Measurements from ENCODE around the gene ACO2. TPM values are rescaled to one million over a fixed set of nuclear protein-coding genes. Genes with fewer than 3 reads are reported as not detected.

Gene ACO2
- total RNA-seq, 1 donor from 2014 or later: 103 TPM

DNA sequence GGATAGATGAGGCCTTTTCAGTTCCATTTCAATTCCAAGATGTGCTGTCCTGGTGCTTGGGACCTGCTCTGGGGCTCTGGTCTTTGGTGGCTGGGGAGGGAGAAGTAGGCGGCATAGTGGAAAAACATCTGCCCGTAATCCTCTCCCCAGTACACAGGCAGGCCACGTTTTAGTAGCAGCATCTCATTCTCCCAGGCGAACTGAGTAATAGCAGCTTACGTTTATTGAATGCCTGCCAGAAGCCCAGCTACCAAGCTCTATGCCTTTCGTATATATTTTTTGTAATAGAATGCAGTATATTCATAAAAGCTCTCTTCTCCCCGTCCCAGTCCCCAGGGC is 11.4 kb downstream of the ACO2 start:
- H3K27me3 ChIP-seq (ENCODE audit: control insufficient read depth, insufficient read depth, low read length): no peaks in the 10 kb centered on the region
- DNase-seq (ENCODE audit: low read depth): no peak
- no peak overlapping the region for H3K4me3 ChIP-seq (ENCODE audit: low read depth, low read length)
- TF ChIP-seq, protein P1, sequence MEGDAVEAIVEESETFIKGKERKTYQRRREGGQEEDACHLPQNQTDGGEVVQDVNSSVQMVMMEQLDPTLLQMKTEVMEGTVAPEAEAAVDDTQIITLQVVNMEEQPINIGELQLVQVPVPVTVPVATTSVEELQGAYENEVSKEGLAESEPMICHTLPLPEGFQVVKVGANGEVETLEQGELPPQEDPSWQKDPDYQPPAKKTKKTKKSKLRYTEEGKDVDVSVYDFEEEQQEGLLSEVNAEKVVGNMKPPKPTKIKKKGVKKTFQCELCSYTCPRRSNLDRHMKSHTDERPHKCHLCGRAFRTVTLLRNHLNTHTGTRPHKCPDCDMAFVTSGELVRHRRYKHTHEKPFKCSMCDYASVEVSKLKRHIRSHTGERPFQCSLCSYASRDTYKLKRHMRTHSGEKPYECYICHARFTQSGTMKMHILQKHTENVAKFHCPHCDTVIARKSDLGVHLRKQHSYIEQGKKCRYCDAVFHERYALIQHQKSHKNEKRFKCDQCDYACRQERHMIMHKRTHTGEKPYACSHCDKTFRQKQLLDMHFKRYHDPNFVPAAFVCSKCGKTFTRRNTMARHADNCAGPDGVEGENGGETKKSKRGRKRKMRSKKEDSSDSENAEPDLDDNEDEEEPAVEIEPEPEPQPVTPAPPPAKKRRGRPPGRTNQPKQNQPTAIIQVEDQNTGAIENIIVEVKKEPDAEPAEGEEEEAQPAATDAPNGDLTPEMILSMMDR (IDR thresholded peaks at IDR 0.05; ENCODE audit: insufficient read depth, low read length, poor library complexity, severe bottlenecking): no peak
- no peaks in the 10 kb centered on the region for H3K36me3 ChIP-seq (ENCODE audit: control insufficient read depth, insufficient read depth, low read length)

DNA sequence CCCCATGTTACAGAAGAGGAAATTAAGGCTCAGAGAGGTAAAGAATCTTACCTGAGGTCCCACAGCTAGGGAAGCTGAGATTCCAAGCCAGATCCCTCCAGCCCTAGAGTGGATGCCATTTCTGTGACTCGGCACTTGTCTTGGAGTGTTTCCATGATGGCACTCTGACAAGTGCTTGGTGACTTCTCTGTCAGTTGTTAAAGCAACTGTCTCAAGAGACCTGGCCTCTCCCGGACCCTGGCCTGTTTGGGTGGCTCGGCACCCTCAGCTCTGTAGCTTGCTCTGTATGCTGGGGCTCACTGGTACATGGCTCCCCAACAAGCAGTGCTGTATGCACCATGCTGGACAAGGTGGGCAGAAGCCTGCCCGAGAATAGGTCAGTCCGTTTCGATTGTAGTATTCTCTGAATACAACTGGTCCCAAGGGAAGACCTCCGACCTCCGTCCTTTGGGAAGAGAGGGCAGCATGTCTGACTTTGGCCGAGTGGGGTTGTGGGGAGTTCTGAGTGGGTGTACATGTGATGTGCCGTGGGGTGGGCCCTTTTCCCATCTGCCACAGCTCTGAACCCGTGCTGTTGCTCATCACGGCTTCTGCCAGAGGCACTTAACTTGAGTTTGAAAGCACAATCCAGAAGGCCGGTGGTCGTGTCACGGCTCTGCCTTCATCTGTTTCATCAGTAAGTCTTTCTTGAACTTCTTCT is 12.4 kb downstream of the ACO2 start:
- H3K36me3 ChIP-seq (ENCODE audit: control insufficient read depth, insufficient read depth, low read length): no peaks in the 10 kb centered on the region
- TF ChIP-seq, protein P1 (IDR thresholded peaks at IDR 0.05; ENCODE audit: insufficient read depth, low read length, poor library complexity, severe bottlenecking): no peak
- no peaks in the 10 kb centered on the region for H3K27me3 ChIP-seq (ENCODE audit: control insufficient read depth, insufficient read depth, low read length)
- no peak for DNase-seq (ENCODE audit: low read depth)
- H3K4me3 ChIP-seq (ENCODE audit: low read depth, low read length): no peak overlapping the region

DNA sequence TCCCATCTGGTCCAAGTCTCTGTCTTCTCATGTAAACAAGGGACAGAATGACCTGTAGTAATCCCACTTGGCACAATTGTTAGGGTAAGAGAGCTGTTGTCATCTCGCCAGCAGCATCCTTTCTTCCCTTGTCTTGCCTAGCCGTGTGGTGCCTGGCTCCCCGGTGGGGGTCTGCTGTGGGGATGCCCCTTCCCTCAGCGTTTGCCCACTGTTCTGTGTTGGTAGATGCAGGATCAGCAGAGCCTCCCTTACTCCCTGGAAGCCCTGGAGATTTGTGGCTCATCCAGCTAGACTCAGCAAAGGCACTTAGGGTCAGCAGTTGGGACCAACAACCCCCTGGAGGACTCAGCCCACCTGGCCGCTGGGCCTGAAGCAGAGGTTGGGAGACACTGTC is 13.0 kb downstream of the ACO2 start:
- TF ChIP-seq, protein P1 (IDR thresholded peaks at IDR 0.05; ENCODE audit: insufficient read depth, low read length, poor library complexity, severe bottlenecking): no peak
- H3K27me3 ChIP-seq (ENCODE audit: control insufficient read depth, insufficient read depth, low read length): no peaks in the 10 kb centered on the region
- no peak for DNase-seq (ENCODE audit: low read depth)
- H3K4me3 ChIP-seq (ENCODE audit: low read depth, low read length): no peak overlapping the region
- no peaks in the 10 kb centered on the region for H3K36me3 ChIP-seq (ENCODE audit: control insufficient read depth, insufficient read depth, low read length)

- TF ChIP-seq, protein P1 (IDR thresholded peaks at IDR 0.05; ENCODE audit: insufficient read depth, low read length, poor library complexity, severe bottlenecking): no peak
- no peak overlapping the region for H3K4me3 ChIP-seq (ENCODE audit: low read depth, low read length)
- no peaks in the 10 kb centered on the region for H3K36me3 ChIP-seq (ENCODE audit: control insufficient read depth, insufficient read depth, low read length)
- no peaks in the 10 kb centered on the region for H3K27me3 ChIP-seq (ENCODE audit: control insufficient read depth, insufficient read depth, low read length)
- DNase-seq (ENCODE audit: low read depth): no peak
These were observed 13.5 kb downstream of the ACO2 start for GRCh38 chr22:41482319-41482935.

GRCh38 chr22:41485033-41485432 is 16.1 kb downstream of the ACO2 start:
- Histone ChIP-seq H3K36me3 (ENCODE audit: control insufficient read depth, insufficient read depth, low read length) (no peaks in the 10 kb centered on the region), H3K4me3 (ENCODE audit: low read depth, low read length) (no peak overlapping the region), H3K27me3 (ENCODE audit: control insufficient read depth, insufficient read depth, low read length) (no peaks in the 10 kb centered on the region)
- TF ChIP-seq, protein P1 (IDR thresholded peaks at IDR 0.05; ENCODE audit: insufficient read depth, low read length, poor library complexity, severe bottlenecking): no peak
- no peak for DNase-seq (ENCODE audit: low read depth)

All from kidney epithelial cell (primary cell).